Activated T-cell treated with anti-CD3 and anti-CD28 coated beads, Interleukin-2, amount 50 U/mL, for 72 hours (primary cell): ENCODE measurements around the gene RLBP1. TPM values are rescaled to one million over a fixed set of nuclear protein-coding genes. Genes with fewer than 3 reads are reported as not detected.

Source experiments
- ATAC-seq, 2 donors: fragments of 150-1000 bp; cut with Tn5 transposase; replicated peaks in 1 of 2; 2 replicates each; pipeline ENCODE4 v1.10.0; 2021; ENCODE audit warnings: moderate library complexity in 2 of 2, mild to moderate bottlenecking in 1 of 2
- DNase-seq, 2 donors: peaks; one replicate each; pipeline ENCODE4 v3.0.0; 2021 to 2022; ENCODE audit warnings: mixed read lengths in 1 of 2
- H3K27ac Mint-ChIP-seq: one replicate; pipeline ENCODE4 v1.8.0; 2022; ENCODE audit warnings: mild to moderate bottlenecking, moderate library complexity, mixed read lengths
- H3K27me3 Mint-ChIP-seq: one replicate; pipeline ENCODE4 v1.8.0; 2022; ENCODE audit warnings: low read depth, mixed read lengths
- H3K36me3 Mint-ChIP-seq, 2 donors: one replicate each; pipeline ENCODE4 v1.8.0; 2022; ENCODE audit warnings: mixed read lengths in 2 of 2, mild to moderate bottlenecking in 1 of 2; ENCODE audit not compliant: insufficient read depth in 2 of 2
- H3K4me1 Mint-ChIP-seq: one replicate; pipeline ENCODE4 v1.8.0; 2022; ENCODE audit warnings: low read depth, mixed read lengths
- H3K4me3 Mint-ChIP-seq, 2 donors: one replicate each; pipeline ENCODE4 v1.8.0; 2022; ENCODE audit warnings: mild to moderate bottlenecking in 2 of 2, mixed read lengths in 2 of 2, moderate library complexity in 2 of 2
- H3K9me3 Mint-ChIP-seq, 2 donors: one replicate each; pipeline ENCODE4 v1.8.0; 2022; ENCODE audit warnings: mixed read lengths in 2 of 2
- total RNA-seq, 2 donors: library from RNA; stranded (reverse); gene quantifications; one replicate each; pipeline ENCODE4 v1.2.3, GENCODE V29; 2022

The RLBP1 gene
- total RNA-seq, 2 donors from 2014 or later, result 0.53 TPM; not detected in 1

GRCh38 chr15:89184886-89185526 is 36.4 kb downstream of the RLBP1 start:
- no peak for ATAC-seq
- peak overlapping the region; percentile 16 for H3K27ac Mint-ChIP-seq
- H3K4me1 Mint-ChIP-seq, result peaks cover 23% of the 10 kb centered on the region
- no peak for DNase-seq
- no peaks in the 10 kb centered on the region for H3K27me3 Mint-ChIP-seq
- no peak overlapping the region for H3K4me3 Mint-ChIP-seq
- H3K36me3 Mint-ChIP-seq, result peaks cover 0 to 13% of the 10 kb centered on the region in 2 donors
- no peaks in the 10 kb centered on the region for H3K9me3 Mint-ChIP-seq

- DNase-seq (no peak), ATAC-seq (no peak)
- peaks cover 27% of the 10 kb centered on the region for H3K4me1 Mint-ChIP-seq
- H3K27me3 Mint-ChIP-seq, result no peaks in the 10 kb centered on the region
- no peak overlapping the region for H3K27ac Mint-ChIP-seq
- H3K36me3 Mint-ChIP-seq, result peaks cover 0 to 13% of the 10 kb centered on the region in 2 donors
- H3K4me3 Mint-ChIP-seq, result no peak overlapping the region
- no peaks in the 10 kb centered on the region for H3K9me3 Mint-ChIP-seq
These were observed 37.0 kb downstream of the RLBP1 start for GRCh38 chr15:89184357-89184756.

- H3K27ac Mint-ChIP-seq, result peak overlapping the region; percentile 92
- H3K4me1 Mint-ChIP-seq, result peaks cover 43% of the 10 kb centered on the region
- H3K27me3 Mint-ChIP-seq, result no peaks in the 10 kb centered on the region
- DNase-seq (peak; percentile 71 to 77), ATAC-seq (peak; percentile 90)
- no peaks in the 10 kb centered on the region for H3K9me3 Mint-ChIP-seq
- peaks cover 0 to 10% of the 10 kb centered on the region in 2 donors for H3K36me3 Mint-ChIP-seq
- H3K4me3 Mint-ChIP-seq, result peak overlapping the region; percentile 18 to 56
These were observed 41.2 kb downstream of the RLBP1 start for GRCh38 chr15:89179966-89180875.

- H3K4me3 Mint-ChIP-seq, result no peak overlapping the region
- ATAC-seq, result no peak
- H3K27me3 Mint-ChIP-seq, result no peaks in the 10 kb centered on the region
- peak overlapping the region; percentile 48 for H3K27ac Mint-ChIP-seq
- H3K9me3 Mint-ChIP-seq, result no peaks in the 10 kb centered on the region
- H3K36me3 Mint-ChIP-seq, result peaks cover 0 to 8% of the 10 kb centered on the region in 2 donors
- H3K4me1 Mint-ChIP-seq, result peaks cover 43% of the 10 kb centered on the region
- DNase-seq, result no peak
These were observed 42.9 kb downstream of the RLBP1 start for GRCh38 chr15:89178307-89178977.

GRCh38 chr15:89177633-89178306 is 43.6 kb downstream of the RLBP1 start:
- Mint-ChIP-seq H3K36me3 (peaks cover 0 to 6% of the 10 kb centered on the region in 2 donors), H3K27ac (peak overlapping the region; percentile 7), H3K4me3 (no peak overlapping the region), H3K27me3 (no peaks in the 10 kb centered on the region), H3K4me1 (peaks cover 43% of the 10 kb centered on the region), H3K9me3 (no peaks in the 10 kb centered on the region)
- ATAC-seq (peak; percentile 25), DNase-seq (peak; percentile 68 to 69)

GRCh38 chr15:89177116-89177515 is 44.3 kb downstream of the RLBP1 start:
- H3K9me3 Mint-ChIP-seq, result no peaks in the 10 kb centered on the region
- no peak for DNase-seq
- no peaks in the 10 kb centered on the region for H3K27me3 Mint-ChIP-seq
- H3K36me3 Mint-ChIP-seq, result peaks cover 0 to 5% of the 10 kb centered on the region in 2 donors
- ATAC-seq, result no peak
- peaks cover 43% of the 10 kb centered on the region for H3K4me1 Mint-ChIP-seq
- no peak overlapping the region for H3K4me3 Mint-ChIP-seq
- H3K27ac Mint-ChIP-seq, result no peak overlapping the region

- no peak for DNase-seq
- Mint-ChIP-seq H3K36me3 (peaks cover 0 to 1% of the 10 kb centered on the region in 2 donors), H3K4me1 (peaks cover 35% of the 10 kb centered on the region), H3K27ac (no peak overlapping the region), H3K9me3 (no peaks in the 10 kb centered on the region), H3K4me3 (no peak overlapping the region), H3K27me3 (no peaks in the 10 kb centered on the region)
- ATAC-seq, result no peak
These were observed 45.7 kb downstream of the RLBP1 start for GRCh38 chr15:89175617-89176191.

GRCh38 chr15:89174476-89174875 is 46.9 kb downstream of the RLBP1 start:
- ATAC-seq, result no peak
- peaks cover 23% of the 10 kb centered on the region for H3K4me1 Mint-ChIP-seq
- H3K27me3 Mint-ChIP-seq, result no peaks in the 10 kb centered on the region
- peaks cover 0 to 1% of the 10 kb centered on the region in 2 donors for H3K36me3 Mint-ChIP-seq
- H3K9me3 Mint-ChIP-seq, result no peaks in the 10 kb centered on the region
- no peak overlapping the region for H3K27ac Mint-ChIP-seq
- no peak overlapping the region for H3K4me3 Mint-ChIP-seq
- DNase-seq, result no peak

GRCh38 chr15:89172921-89173320 is 48.5 kb downstream of the RLBP1 start:
- H3K4me1 Mint-ChIP-seq, result peaks cover 22% of the 10 kb centered on the region
- no peak overlapping the region for H3K4me3 Mint-ChIP-seq
- ATAC-seq, result no peak
- H3K27me3 Mint-ChIP-seq, result no peaks in the 10 kb centered on the region
- peaks cover 0 to 7% of the 10 kb centered on the region in 2 donors for H3K36me3 Mint-ChIP-seq
- H3K9me3 Mint-ChIP-seq, result no peaks in the 10 kb centered on the region
- no peak for DNase-seq
- no peak overlapping the region for H3K27ac Mint-ChIP-seq

GRCh38 chr15:89171136-89172072 is 50.0 kb downstream of the RLBP1 start:
- DNase-seq, result peak; percentile 31 to 48
- Mint-ChIP-seq H3K4me3 (no peak overlapping the region), H3K27ac (no peak overlapping the region), H3K27me3 (no peaks in the 10 kb centered on the region), H3K4me1 (peaks cover 30% of the 10 kb centered on the region), H3K36me3 (peaks cover 0 to 9% of the 10 kb centered on the region in 2 donors), H3K9me3 (no peaks in the 10 kb centered on the region)
- ATAC-seq, result no peak

GRCh38 chr15:89170364-89170763 is 51.0 kb downstream of the RLBP1 start:
- Mint-ChIP-seq H3K27me3 (no peaks in the 10 kb centered on the region), H3K4me3 (no peak overlapping the region), H3K9me3 (no peaks in the 10 kb centered on the region), H3K36me3 (peaks cover 0 to 10% of the 10 kb centered on the region in 2 donors), H3K27ac (no peak overlapping the region), H3K4me1 (peaks cover 31% of the 10 kb centered on the region)
- ATAC-seq (no peak), DNase-seq (no peak)
